HepG2 (cell line): ENCODE results near the gene RBM8A. TPM values are rescaled to one million over a fixed set of nuclear protein-coding genes. Genes with fewer than 3 reads are reported as not detected.
A peak's percentile ranks its signal among the peaks of the same experiment; 100 is the strongest.

Experiments
- ATAC-seq: fragments of 200-7000 bp; cut with Tn5 transposase; 3 replicates; pipeline ENCODE4 v1.9.1; 2020; ENCODE audit warnings: mild to moderate bottlenecking, moderate library complexity
- BruUV-seq: library from RNA; stranded (reverse); fragments of 400-500 nt; replicated peaks from 2 replicates; lab custom pipeline; 2021; lab: Mats Ljungman, UMichigan
- CTCF ChIA-PET: fragments of 300-600 bp; formaldehyde crosslinking; extraction: SDS; loops from one replicate; lab custom pipeline; 2021; ENCODE audit warnings: low total read pairs, inconsistent platforms, low intra/inter-chr PET ratio; lab: Yijun Ruan, JAX
- POLR2A ChIA-PET: fragments of 350-600 bp; sonication (Branson Sonifier 250); formaldehyde crosslinking; loops from one replicate; lab custom pipeline; 2020; ENCODE audit warnings: antibody characterized with exemption, inconsistent platforms; lab: Yijun Ruan, JAX
- DNase-seq: peaks from one replicate; pipeline ENCODE4 v3.0.0-alpha.2; 2015; ENCODE audit warnings: low spot score
- FAIRE-seq: peaks from 3 replicates; lab custom pipeline; 2011; peaks lifted over from hg19 to GRCh38; lab: Jason Lieb, UNC
- H2AFZ ChIP-seq: one replicate; pipeline ENCODE4 v1.6.1; 2011; ENCODE audit warnings: low read length, inconsistent platforms
- H3K27ac ChIP-seq: fragments of 300-600 bp; 3 replicates; pipeline ENCODE4 v1.8.0; 2011; ENCODE audit warnings: mixed run types, mild to moderate bottlenecking, mixed read lengths, low read length, inconsistent platforms; ENCODE audit not compliant: insufficient read depth; ENCODE audit errors: extremely low read length
- H3K27me3 ChIP-seq, 2 experiments: fragments of 200-600 bp in 1 of 2; 2 replicates in 1 of 2; 3 replicates in 1 of 2; pipeline versions ENCODE4 v1.6.0 to v1.8.0; 2011; ENCODE audit warnings: low read length in 2 of 2, mild to moderate bottlenecking in 2 of 2, moderate library complexity in 2 of 2, inconsistent platforms in 1 of 2; ENCODE audit not compliant: insufficient read depth in 2 of 2, control insufficient read depth in 1 of 2
- H3K36me3 ChIP-seq, 2 experiments: fragments of 200-600 bp in 1 of 2; replicated peaks in 1 of 2; 2 replicates in 1 of 2; 3 replicates in 1 of 2; pipeline versions ENCODE4 v1.5.1 to v1.8.0; 2011; ENCODE audit warnings: low read length in 2 of 2, inconsistent platforms in 1 of 2; ENCODE audit not compliant: insufficient read depth in 2 of 2, control insufficient read depth in 1 of 2
- H3K4me1 ChIP-seq: 2 replicates; pipeline ENCODE4 v1.5.1; 2012; ENCODE audit warnings: low read length, inconsistent platforms; ENCODE audit not compliant: insufficient read depth
- H3K4me2 ChIP-seq: 2 replicates; pipeline ENCODE4 v1.6.0; 2011; ENCODE audit warnings: low read depth, low read length, inconsistent platforms
- H3K4me3 ChIP-seq, 3 experiments: fragments of 200-600 bp in 1 of 3; sonication (generic), shearing (Covaris generic) in 1 of 3; replicated peaks in 1 of 3; 2 replicates each; pipeline ENCODE4 v1.5.1; 2011 to 2016; ENCODE audit warnings: low read length in 3 of 3, inconsistent platforms in 2 of 3, low read depth in 2 of 3, mild to moderate bottlenecking in 2 of 3, control low read depth in 1 of 3, mixed read lengths in 1 of 3; ENCODE audit not compliant: insufficient read depth in 1 of 3
- H3K79me2 ChIP-seq: one replicate; pipeline ENCODE4 v1.6.1; 2011; ENCODE audit warnings: low read length, inconsistent platforms; ENCODE audit not compliant: insufficient read depth
- H3K9ac ChIP-seq: 2 replicates; pipeline ENCODE4 v1.6.0; 2011; ENCODE audit warnings: mild to moderate bottlenecking, low read depth, low read length, inconsistent platforms; ENCODE audit not compliant: insufficient read depth
- H3K9me3 ChIP-seq: 2 replicates; pipeline ENCODE4 v1.5.1; 2012; ENCODE audit warnings: mild to moderate bottlenecking, low read length
- H4K20me1 ChIP-seq: 2 replicates; pipeline ENCODE4 v1.6.0; 2011; ENCODE audit warnings: inconsistent platforms, mild to moderate bottlenecking, low read length, moderate library complexity; ENCODE audit not compliant: insufficient read depth
- HNRNPUL1 ChIP-seq: fragments of 200-400 bp; formaldehyde crosslinking; IDR thresholded peaks from 2 replicates; pipeline ENCODE4 v1.6.1; 2017; ENCODE audit warnings: low read depth, mild to moderate bottlenecking, low read length, moderate library complexity
- LCORL ChIP-seq, 2 experiments: fragments of 450-650 bp in 1 of 2; sonication (generic) in 1 of 2; formaldehyde crosslinking in 1 of 2; IDR thresholded peaks; 2 replicates each; pipeline versions ENCODE4 v1.5.0 to v1.6.1; 2017 to 2020; ENCODE audit warnings: antibody characterized with exemption in 1 of 2, missing genetic modification reagents in 1 of 2
- SAP130 ChIP-seq: IDR thresholded peaks from 2 replicates; pipeline ENCODE4 v1.6.1; 2016; ENCODE audit warnings: low read depth
- ZFY ChIP-seq: sonication (generic); formaldehyde crosslinking; IDR thresholded peaks from 2 replicates; pipeline ENCODE4 v1.4.0; 2020; ENCODE audit warnings: missing genetic modification reagents
- whole genome bisulfite sequencing: methylation state at CpG from one replicate; pipeline ENCODE4 v1.1.6; 2017; ENCODE audit warnings: low lambda C conversion rate; 5-methylcytosine and 5-hydroxymethylcytosine counted together
- in situ Hi-C: cut with HindIII; loops from 2 replicates; pipeline ENCODE4 v1.10.0; 2017; ENCODE audit warnings: low pct_unique_long_range_greater_than_20kb; ENCODE audit not compliant: extremely low pct_ligation_motif_present
- intact Hi-C: fragments of 100-400 bp; cut with micrococcal nuclease; formaldehyde crosslinking; loops from one replicate; pipeline ENCODE4 v1.10.0; 2022; ENCODE audit not compliant: unreplicated experiment
- polyA plus RNA-seq, 8 experiments: library from polyadenylated mRNA; depleted of rRNA in 3 of 8; stranded (reverse) in 7 of 8; unstranded in 1 of 8; fragments of >200 nt; fragmentation: Illumina TruSeq in 4 of 8; extraction: Trizol in 4 of 8; gene quantifications; 2 replicates each; pipeline versions ENCODE4 v1.2.1 to v1.2.3, GENCODE V29; 2011 to 2016; ENCODE audit warnings: low read depth in 4 of 8, missing spikeins in 1 of 8, mixed read lengths in 1 of 8; ENCODE audit not compliant: insufficient read depth in 1 of 8
- total RNA-seq, 5 experiments: library from RNA; depleted of rRNA; stranded (reverse); fragments of >200 nt; fragmentation: Illumina TruSeq; extraction: Trizol; gene quantifications; 2 replicates each; pipeline ENCODE4 v1.2.3, GENCODE V29; 2016; ENCODE audit warnings: low read depth in 1 of 5
- TF ChIP-seq, protein P1 (sequence below): sonication (generic); formaldehyde crosslinking; IDR thresholded peaks from 2 replicates; pipeline ENCODE4 v1.5.1; 2020; ENCODE audit warnings: mild to moderate bottlenecking, missing genetic modification reagents, moderate library complexity
- TF ChIP-seq, protein P2 (sequence below): IDR thresholded peaks from 2 replicates; pipeline ENCODE4 v1.6.1; 2016; ENCODE audit warnings: low read depth, borderline replicate concordance
- TF ChIP-seq, protein P3 (sequence below): sonication (generic); formaldehyde crosslinking; IDR thresholded peaks from 2 replicates; pipeline ENCODE4 v1.5.0; 2020; ENCODE audit warnings: mild to moderate bottlenecking, missing genetic modification reagents, borderline replicate concordance
- TF ChIP-seq, protein P4 (sequence below): sonication (generic); formaldehyde crosslinking; IDR thresholded peaks from 2 replicates; pipeline ENCODE4 v1.5.1; 2020; ENCODE audit warnings: mild to moderate bottlenecking, missing genetic modification reagents, borderline replicate concordance
- TF ChIP-seq, protein P5 (sequence below): sonication (generic); formaldehyde crosslinking; IDR thresholded peaks from 2 replicates; pipeline ENCODE4 v1.9.0; 2021; ENCODE audit warnings: missing genetic modification reagents, mild to moderate bottlenecking, borderline replicate concordance
- TF ChIP-seq, protein P6 (sequence below): fragments of 450-650 bp; IDR thresholded peaks from 2 replicates; pipeline ENCODE4 v1.6.1; 2017; ENCODE audit warnings: mild to moderate bottlenecking

The RBM8A gene
- total and polyA plus RNA-seq, 2 of the 13 experiments (the other 11 are each of a cell fraction or from before 2014, with no cell fraction given) = 106 to 162 TPM

DNA sequence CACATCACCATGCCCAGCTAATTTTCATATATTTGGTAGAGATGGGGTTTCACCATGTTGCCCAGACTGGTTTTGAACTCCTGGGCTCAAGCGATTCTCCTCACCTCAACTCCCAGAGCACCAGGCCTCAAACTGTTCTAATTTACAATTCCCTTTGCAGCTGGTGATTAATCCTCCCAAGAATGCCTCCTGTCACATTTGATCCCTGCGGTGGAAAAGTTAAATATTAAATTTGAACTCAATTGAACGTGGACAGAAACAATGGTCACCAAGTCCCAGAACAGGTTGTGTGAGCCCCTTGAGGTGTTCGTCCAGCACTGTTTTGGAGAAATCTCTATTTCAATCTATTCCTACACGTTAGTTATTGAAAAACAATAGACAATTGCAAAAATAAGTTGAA, 39.7 kb downstream of the RBM8A start (continued):
- TF ChIP-seq ZFY (CRISPR knock-in tag) = 0 out of 2 replicates have a peak, but pooled peaks have one; percentile 17
- TF ChIP-seq, protein P1, sequence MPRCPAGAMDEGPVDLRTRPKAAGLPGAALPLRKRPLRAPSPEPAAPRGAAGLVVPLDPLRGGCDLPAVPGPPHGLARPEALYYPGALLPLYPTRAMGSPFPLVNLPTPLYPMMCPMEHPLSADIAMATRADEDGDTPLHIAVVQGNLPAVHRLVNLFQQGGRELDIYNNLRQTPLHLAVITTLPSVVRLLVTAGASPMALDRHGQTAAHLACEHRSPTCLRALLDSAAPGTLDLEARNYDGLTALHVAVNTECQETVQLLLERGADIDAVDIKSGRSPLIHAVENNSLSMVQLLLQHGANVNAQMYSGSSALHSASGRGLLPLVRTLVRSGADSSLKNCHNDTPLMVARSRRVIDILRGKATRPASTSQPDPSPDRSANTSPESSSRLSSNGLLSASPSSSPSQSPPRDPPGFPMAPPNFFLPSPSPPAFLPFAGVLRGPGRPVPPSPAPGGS (CRISPR knock-in tag) = no peak
- TF ChIP-seq, protein P2, sequence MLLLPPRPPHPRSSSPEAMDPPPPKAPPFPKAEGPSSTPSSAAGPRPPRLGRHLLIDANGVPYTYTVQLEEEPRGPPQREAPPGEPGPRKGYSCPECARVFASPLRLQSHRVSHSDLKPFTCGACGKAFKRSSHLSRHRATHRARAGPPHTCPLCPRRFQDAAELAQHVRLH (CRISPR knock-in tag) = no peak
- TF ChIP-seq SAP130 = peak; percentile 49; the same call in 1 of the 2 replicates

DNA sequence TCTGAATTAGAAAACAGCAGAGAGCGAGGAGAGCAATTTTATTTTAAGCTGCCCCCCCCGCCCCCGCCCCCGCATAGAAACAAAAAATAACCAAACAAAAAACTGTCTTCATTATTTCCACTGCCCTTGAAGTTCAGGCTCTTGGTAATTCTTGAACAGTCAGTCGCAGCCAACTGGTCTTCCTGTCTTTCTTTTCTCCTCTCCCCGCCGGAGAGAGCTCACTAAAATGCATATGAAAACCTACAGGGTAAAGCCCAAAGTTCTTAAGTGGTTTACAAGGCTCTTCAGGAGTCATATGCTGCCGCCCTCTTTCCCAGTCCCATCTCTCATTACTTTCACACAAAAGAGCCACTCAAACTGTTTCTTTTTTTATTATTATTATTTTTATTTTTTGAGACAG, 40.5 kb downstream of the RBM8A start:
- Histone ChIP-seq H3K27ac (no peak overlapping the region), H3K4me3 (no peak overlapping the region), H3K9ac (no peak overlapping the region), H2AFZ (no peak overlapping the region), H3K4me1 (peaks cover 53% of the 10 kb centered on the region), H3K79me2 (no peaks in the 10 kb centered on the region), H3K9me3 (no peaks in the 10 kb centered on the region), H4K20me1 (no peaks in the 10 kb centered on the region), H3K36me3 (no peaks in the 10 kb centered on the region), H3K27me3 (peaks cover 2 to 26% of the 10 kb centered on the region in 2 experiments), H3K4me2 (peak overlapping the region; percentile 75; the same call in 1 of the 2 replicates)
- DNase-seq = no peak
- ATAC-seq = no peak
- no peak for FAIRE-seq
- in situ Hi-C loops = loop anchor here (5.0 to 10.0 kb wide), 2 partner anchors 40 to 118 kb away; partner anchors contain the start of gene RBM8A
- 56% methylated on average over 8 of the region's 8 CpGs for WGBS
- intact Hi-C loops = no loop called here
- ChIA-PET CTCF (no interaction called here), POLR2A (interaction anchor here (3.8 kb wide), 1 partner anchor 28 kb away, joined by 14 read pairs; the partner anchor contains the start of gene PIAS3)
- no TSS peak for BruUV-seq
- no peak for TF ChIP-seq HNRNPUL1
- no peak for TF ChIP-seq LCORL (IDR thresholded peaks at IDR 0.05)
- TF ChIP-seq LCORL (CRISPR knock-in tag; IDR thresholded peaks at IDR 0.05) = no peak
- TF ChIP-seq, protein P3, sequence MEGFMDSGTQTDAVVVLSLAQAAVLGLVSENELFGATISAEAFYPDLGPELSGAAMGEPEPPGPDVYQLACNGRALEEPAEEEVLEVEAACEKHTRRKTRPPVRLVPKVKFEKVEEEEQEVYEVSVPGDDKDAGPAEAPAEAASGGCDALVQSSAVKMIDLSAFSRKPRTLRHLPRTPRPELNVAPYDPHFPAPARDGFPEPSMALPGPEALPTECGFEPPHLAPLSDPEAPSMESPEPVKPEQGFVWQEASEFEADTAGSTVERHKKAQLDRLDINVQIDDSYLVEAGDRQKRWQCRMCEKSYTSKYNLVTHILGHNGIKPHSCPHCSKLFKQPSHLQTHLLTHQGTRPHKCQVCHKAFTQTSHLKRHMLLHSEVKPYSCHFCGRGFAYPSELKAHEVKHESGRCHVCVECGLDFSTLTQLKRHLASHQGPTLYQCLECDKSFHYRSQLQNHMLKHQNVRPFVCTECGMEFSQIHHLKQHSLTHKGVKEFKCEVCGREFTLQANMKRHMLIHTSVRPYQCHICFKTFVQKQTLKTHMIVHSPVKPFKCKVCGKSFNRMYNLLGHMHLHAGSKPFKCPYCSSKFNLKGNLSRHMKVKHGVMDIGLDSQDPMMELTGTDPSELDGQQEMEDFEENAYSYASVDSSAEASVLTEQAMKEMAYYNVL (CRISPR knock-in tag) = no peak
- TF ChIP-seq, protein P4, sequence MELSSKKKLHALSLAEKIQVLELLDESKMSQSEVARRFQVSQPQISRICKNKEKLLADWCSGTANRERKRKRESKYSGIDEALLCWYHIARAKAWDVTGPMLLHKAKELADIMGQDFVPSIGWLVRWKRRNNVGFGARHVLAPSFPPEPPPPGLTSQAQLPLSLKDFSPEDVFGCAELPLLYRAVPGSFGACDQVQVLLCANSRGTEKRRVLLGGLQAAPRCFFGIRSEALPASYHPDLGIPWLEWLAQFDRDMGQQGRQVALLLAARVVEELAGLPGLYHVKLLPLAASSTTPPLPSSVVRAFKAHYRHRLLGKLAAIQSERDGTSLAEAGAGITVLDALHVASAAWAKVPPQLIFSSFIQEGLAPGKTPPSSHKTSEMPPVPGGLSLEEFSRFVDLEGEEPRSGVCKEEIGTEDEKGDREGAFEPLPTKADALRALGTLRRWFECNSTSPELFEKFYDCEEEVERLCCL = no peak
- TF ChIP-seq, protein P5, sequence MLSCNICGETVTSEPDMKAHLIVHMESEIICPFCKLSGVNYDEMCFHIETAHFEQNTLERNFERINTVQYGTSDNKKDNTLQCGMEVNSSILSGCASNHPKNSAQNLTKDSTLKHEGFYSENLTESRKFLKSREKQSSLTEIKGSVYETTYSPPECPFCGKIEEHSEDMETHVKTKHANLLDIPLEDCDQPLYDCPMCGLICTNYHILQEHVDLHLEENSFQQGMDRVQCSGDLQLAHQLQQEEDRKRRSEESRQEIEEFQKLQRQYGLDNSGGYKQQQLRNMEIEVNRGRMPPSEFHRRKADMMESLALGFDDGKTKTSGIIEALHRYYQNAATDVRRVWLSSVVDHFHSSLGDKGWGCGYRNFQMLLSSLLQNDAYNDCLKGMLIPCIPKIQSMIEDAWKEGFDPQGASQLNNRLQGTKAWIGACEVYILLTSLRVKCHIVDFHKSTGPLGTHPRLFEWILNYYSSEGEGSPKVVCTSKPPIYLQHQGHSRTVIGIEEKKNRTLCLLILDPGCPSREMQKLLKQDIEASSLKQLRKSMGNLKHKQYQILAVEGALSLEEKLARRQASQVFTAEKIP = no peak
- TF ChIP-seq, protein P6, sequence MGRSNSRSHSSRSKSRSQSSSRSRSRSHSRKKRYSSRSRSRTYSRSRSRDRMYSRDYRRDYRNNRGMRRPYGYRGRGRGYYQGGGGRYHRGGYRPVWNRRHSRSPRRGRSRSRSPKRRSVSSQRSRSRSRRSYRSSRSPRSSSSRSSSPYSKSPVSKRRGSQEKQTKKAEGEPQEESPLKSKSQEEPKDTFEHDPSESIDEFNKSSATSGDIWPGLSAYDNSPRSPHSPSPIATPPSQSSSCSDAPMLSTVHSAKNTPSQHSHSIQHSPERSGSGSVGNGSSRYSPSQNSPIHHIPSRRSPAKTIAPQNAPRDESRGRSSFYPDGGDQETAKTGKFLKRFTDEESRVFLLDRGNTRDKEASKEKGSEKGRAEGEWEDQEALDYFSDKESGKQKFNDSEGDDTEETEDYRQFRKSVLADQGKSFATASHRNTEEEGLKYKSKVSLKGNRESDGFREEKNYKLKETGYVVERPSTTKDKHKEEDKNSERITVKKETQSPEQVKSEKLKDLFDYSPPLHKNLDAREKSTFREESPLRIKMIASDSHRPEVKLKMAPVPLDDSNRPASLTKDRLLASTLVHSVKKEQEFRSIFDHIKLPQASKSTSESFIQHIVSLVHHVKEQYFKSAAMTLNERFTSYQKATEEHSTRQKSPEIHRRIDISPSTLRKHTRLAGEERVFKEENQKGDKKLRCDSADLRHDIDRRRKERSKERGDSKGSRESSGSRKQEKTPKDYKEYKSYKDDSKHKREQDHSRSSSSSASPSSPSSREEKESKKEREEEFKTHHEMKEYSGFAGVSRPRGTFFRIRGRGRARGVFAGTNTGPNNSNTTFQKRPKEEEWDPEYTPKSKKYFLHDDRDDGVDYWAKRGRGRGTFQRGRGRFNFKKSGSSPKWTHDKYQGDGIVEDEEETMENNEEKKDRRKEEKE = no peak
